ENCODE data around the gene GJB3. TPM values are rescaled to one million over a fixed set of nuclear protein-coding genes. Genes with fewer than 3 reads are reported as not detected.

Gene GJB3
- total and polyA plus RNA-seq, 10 of the 15 experiments (the other 5 are each of a cell fraction or from before 2014, with no cell fraction given) = not detected

GRCh38 chr1:34780528-34780927 lies 486 bp upstream of the GJB3 start:
- intact Hi-C loops (cut with micrococcal nuclease; ENCODE audit: unreplicated experiment) (no loop called here), in situ Hi-C loops (cut with MboI) (no loop called here)
- no peaks in the 10 kb centered on the region for H4K20me1 ChIP-seq (ENCODE audit: control insufficient read depth, insufficient read depth)
- H3K4me1 ChIP-seq (ENCODE audit: control insufficient read depth, insufficient read depth, low read length) = no peaks in the 10 kb centered on the region
- no peaks in the 10 kb centered on the region for H3K9me3 ChIP-seq (replicated peaks; ENCODE audit: control insufficient read depth, insufficient read depth, low read length)
- no peaks in the 10 kb centered on the region for H3K79me2 ChIP-seq (ENCODE audit: control insufficient read depth, insufficient read depth, low read length)
- H2AFZ ChIP-seq (ENCODE audit: control insufficient read depth, low read depth, low read length) = no peak overlapping the region
- ATAC-seq (no peak), DNase-seq (ENCODE audit: low read depth, low spot score) (no peak), FAIRE-seq (no peak)
- H3K27me3 ChIP-seq (replicated peaks in 1 of 2; ENCODE audit: control insufficient read depth in 2 of 2, insufficient read depth in 2 of 2, low read length in 1 of 2) = peaks cover 2 to 10% of the 10 kb centered on the region in 2 experiments; a peak in 3 of 4 replicates
- H3K9ac ChIP-seq (ENCODE audit: control insufficient read depth, insufficient read depth, low read length) = no peak overlapping the region
- RAD21 ChIA-PET (ENCODE audit: unreplicated experiment) = no interaction called here
- 55% methylated on average over 2 of the region's 2 CpGs for whole genome bisulfite sequencing (ENCODE audit: insufficient coverage, insufficient replicate concordance, low lambda C conversion rate, missing lambda C conversion rate)
- H3K36me3 ChIP-seq (ENCODE audit: control insufficient read depth in 2 of 2, insufficient read depth in 2 of 2, low read length in 1 of 2) = no peaks in the 10 kb centered on the region
- no peak overlapping the region for H3K4me3 ChIP-seq
- SMC1A ChIA-PET (ENCODE audit: uncharacterized antibody, unreplicated experiment) = no interaction called here
- H3K27ac ChIP-seq (ENCODE audit: control insufficient read depth, insufficient read depth) = no peak overlapping the region
- CTCF ChIA-PET = interaction anchor here (1.2 kb wide), 1 partner anchor 72 kb away, joined by 3 read pairs; no protein-coding TSS in a partner anchor
- POLR2A ChIA-PET = no interaction called here
- BruUV-seq (replicated peaks) = no TSS peak
- no peak overlapping the region for H3K4me2 ChIP-seq (ENCODE audit: control insufficient read depth, insufficient read depth)
- TF ChIP-seq, protein P1, sequence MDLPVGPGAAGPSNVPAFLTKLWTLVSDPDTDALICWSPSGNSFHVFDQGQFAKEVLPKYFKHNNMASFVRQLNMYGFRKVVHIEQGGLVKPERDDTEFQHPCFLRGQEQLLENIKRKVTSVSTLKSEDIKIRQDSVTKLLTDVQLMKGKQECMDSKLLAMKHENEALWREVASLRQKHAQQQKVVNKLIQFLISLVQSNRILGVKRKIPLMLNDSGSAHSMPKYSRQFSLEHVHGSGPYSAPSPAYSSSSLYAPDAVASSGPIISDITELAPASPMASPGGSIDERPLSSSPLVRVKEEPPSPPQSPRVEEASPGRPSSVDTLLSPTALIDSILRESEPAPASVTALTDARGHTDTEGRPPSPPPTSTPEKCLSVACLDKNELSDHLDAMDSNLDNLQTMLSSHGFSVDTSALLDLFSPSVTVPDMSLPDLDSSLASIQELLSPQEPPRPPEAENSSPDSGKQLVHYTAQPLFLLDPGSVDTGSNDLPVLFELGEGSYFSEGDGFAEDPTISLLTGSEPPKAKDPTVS (IDR thresholded peaks at IDR 0.05; ENCODE audit: low read depth, low read length) = no peak
- TF ChIP-seq E2F8 (IDR thresholded peaks at IDR 0.05; ENCODE audit: low read depth, partially characterized antibody) = no peak
- TF ChIP-seq EZH2 (IDR thresholded peaks at IDR 0.05; ENCODE audit: borderline replicate concordance, control insufficient read depth, low read depth, low read length) = no peak
- TF ChIP-seq ZBTB40 (IDR thresholded peaks at IDR 0.05; ENCODE audit: borderline replicate concordance) = no peak
- no peak for TF ChIP-seq MAX (IDR thresholded peaks at IDR 0.05; ENCODE audit: low read depth, low read length)
- TF ChIP-seq BRCA1 (IDR thresholded peaks at IDR 0.05; ENCODE audit: low read depth, low read length) = no peak
- TF ChIP-seq PAX5 (IDR thresholded peaks at IDR 0.05; ENCODE audit: borderline replicate concordance, low read depth, low read length) = no peak
- no peak for TF ChIP-seq IRF4 (IDR thresholded peaks at IDR 0.05; ENCODE audit: low read depth, low read length)
- TF ChIP-seq ZNF207 (IDR thresholded peaks at IDR 0.05; ENCODE audit: borderline replicate concordance) = no peak
- no peak for TF ChIP-seq GABPA (IDR thresholded peaks at IDR 0.05; ENCODE audit: low read depth)
- TF ChIP-seq CHD4 (IDR thresholded peaks at IDR 0.05) = no peak
- no peak for TF ChIP-seq YBX1 (IDR thresholded peaks at IDR 0.05)
- no peak for TF ChIP-seq LARP7 (IDR thresholded peaks at IDR 0.05)
- TF ChIP-seq HDAC6 (IDR thresholded peaks at IDR 0.05; ENCODE audit: unreplicated experiment) = no peak
- no peak for TF ChIP-seq RUNX3 (IDR thresholded peaks at IDR 0.05; ENCODE audit: low read length)
- no peak for TF ChIP-seq POLR2AphosphoS2 (IDR thresholded peaks at IDR 0.05; ENCODE audit: low read depth, low read length)
- no peak for TF ChIP-seq YY1 (IDR thresholded peaks at IDR 0.05; ENCODE audit: low read depth, low read length)
- TF ChIP-seq SMC3 (IDR thresholded peaks at IDR 0.05; ENCODE audit: borderline replicate concordance, low read length) = no peak
- TF ChIP-seq NFYA (IDR thresholded peaks at IDR 0.05; ENCODE audit: borderline replicate concordance, low read depth, low read length) = no peak
